ENCODE measurements around the gene ST6GALNAC3.
"Not testable (repeated sequence)": the region's sequence is repeated elsewhere in the genome, so short reads cannot be mapped to it uniquely, and the experiment has no call there.

Gene ST6GALNAC3

DNA sequence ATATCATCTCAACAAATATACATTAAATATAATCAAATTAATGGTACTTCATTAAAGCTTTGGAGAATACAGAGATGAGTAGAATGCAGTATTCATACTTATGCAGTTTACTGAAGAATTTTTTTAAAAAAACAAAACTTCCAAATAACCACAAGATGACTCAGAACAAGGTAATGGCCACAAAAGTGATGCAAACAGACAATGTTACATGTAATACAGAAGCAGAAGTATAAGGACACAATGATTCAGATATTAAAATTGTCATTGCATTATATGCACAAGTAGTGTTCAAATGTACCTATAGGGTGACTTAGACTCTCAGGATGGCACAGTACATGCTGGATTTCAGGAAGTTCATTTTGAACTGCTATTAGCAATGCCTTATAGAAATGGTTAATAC, 565.5 kb downstream of the ST6GALNAC3 start:
- H3K4me3 ChIP-seq (ENCODE audit: low read depth, low read length), result no peak overlapping the region
- ChIA-PET POLR2A (no interaction called here), CTCF (no interaction called here)
- DNase-seq (ENCODE audit: low read depth, low spot score), result no peak
- TF ChIP-seq, protein P1, sequence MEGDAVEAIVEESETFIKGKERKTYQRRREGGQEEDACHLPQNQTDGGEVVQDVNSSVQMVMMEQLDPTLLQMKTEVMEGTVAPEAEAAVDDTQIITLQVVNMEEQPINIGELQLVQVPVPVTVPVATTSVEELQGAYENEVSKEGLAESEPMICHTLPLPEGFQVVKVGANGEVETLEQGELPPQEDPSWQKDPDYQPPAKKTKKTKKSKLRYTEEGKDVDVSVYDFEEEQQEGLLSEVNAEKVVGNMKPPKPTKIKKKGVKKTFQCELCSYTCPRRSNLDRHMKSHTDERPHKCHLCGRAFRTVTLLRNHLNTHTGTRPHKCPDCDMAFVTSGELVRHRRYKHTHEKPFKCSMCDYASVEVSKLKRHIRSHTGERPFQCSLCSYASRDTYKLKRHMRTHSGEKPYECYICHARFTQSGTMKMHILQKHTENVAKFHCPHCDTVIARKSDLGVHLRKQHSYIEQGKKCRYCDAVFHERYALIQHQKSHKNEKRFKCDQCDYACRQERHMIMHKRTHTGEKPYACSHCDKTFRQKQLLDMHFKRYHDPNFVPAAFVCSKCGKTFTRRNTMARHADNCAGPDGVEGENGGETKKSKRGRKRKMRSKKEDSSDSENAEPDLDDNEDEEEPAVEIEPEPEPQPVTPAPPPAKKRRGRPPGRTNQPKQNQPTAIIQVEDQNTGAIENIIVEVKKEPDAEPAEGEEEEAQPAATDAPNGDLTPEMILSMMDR (IDR thresholded peaks at IDR 0.05; ENCODE audit: insufficient read depth, low read length, missing control alignments), result no peak

DNA sequence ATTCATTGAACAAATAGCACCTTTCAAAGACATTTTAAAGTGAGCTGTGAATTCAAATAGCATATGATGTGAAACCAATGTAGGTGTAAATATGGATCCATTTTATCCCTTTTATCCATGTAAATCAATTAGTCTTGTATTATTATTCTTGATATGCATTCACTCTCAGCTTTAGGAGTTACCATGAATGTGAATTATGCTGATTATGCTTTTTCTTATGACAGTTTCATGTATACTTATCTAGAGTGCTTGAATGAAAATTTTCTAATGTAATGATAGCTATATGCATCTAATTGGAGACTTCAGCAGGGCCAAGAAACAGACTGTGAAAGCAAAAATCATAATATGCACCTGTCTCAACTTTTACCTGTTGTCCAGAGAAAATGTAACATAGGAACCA, 566.2 kb downstream of the ST6GALNAC3 start:
- POLR2A ChIA-PET, result no interaction called here
- CTCF ChIA-PET, result no interaction called here

DNA sequence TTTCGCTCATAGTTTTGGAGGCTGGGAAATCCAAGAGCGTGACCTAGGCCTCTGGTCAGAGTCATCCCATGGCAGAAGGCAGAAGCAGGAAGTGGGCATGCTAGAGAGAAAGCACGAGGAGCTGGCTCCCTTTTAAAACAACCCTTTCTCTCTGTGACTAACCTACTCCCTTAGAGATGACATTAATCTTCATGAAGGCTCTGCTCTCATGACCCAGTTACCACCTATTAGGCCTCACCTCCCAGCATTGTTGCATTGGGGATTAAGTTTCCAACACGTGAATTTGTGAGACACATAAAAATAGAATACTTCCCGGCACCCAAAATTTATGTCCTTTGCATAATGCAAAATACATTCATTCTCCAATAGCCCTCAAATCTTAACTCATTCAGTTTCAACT, 569.6 kb downstream of the ST6GALNAC3 start:
- no peak for DNase-seq (ENCODE audit: low read depth, low spot score)
- CTCF ChIA-PET, result no interaction called here
- no peak overlapping the region for H3K4me3 ChIP-seq (ENCODE audit: low read depth, low read length)
- POLR2A ChIA-PET, result no interaction called here
- TF ChIP-seq, protein P1 (IDR thresholded peaks at IDR 0.05; ENCODE audit: insufficient read depth, low read length, missing control alignments), result no peak

More for the DNA sequence above, 566.2 kb downstream of the ST6GALNAC3 start:
- H3K4me3 ChIP-seq (ENCODE audit: low read depth, low read length), result no peak overlapping the region
- no peak for DNase-seq (ENCODE audit: low read depth, low spot score)
- TF ChIP-seq, protein P1 (IDR thresholded peaks at IDR 0.05; ENCODE audit: insufficient read depth, low read length, missing control alignments), result no peak

DNA sequence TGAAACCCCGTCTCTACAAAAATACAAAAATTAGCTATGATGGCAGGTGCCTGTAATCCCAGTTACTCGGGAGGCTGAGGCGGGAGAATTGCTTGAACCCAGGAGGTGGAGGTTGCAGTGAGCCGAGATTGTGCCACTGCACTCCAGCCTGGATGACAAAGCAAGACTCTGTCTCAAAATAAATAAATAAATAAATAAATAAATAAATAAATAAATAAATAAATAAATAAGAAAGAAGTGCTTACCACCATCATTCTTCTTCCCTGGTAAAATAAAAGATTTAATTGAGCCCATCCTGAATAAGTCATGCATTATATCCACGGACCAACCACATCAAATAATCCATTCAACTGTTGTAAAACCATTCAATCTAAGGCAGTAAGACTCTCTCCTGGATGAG, 578.3 kb downstream of the ST6GALNAC3 start:
- POLR2A ChIA-PET; DNase-seq (ENCODE audit: low read depth, low spot score); CTCF ChIA-PET; H3K4me3 ChIP-seq (ENCODE audit: low read depth, low read length): not testable (repeated sequence)

DNA sequence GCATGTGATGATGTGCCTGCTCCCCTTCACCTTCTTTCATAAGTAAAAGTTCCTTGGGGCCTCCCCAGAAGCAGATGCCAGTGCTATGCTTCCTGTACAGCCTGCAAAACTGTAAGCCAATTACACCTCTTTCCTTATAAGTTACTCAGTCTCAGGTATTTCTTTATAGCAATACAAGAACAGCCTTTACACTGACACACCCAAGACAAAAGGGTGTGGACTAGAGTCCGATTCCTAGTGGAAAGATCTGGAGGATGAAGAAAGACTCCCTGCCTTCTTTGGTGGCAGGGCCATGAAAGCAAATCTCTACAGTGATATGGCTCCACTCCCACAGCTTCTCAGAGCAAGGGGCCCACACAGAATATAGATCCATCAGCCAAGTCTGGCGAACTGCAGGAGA, 583.1 kb downstream of the ST6GALNAC3 start:
- H3K4me3 ChIP-seq (ENCODE audit: low read depth, low read length), result no peak overlapping the region
- ChIA-PET POLR2A (no interaction called here), CTCF (no interaction called here)
- TF ChIP-seq, protein P1 (IDR thresholded peaks at IDR 0.05; ENCODE audit: insufficient read depth, low read length, missing control alignments), result no peak
- DNase-seq (ENCODE audit: low read depth, low spot score), result no peak

DNA sequence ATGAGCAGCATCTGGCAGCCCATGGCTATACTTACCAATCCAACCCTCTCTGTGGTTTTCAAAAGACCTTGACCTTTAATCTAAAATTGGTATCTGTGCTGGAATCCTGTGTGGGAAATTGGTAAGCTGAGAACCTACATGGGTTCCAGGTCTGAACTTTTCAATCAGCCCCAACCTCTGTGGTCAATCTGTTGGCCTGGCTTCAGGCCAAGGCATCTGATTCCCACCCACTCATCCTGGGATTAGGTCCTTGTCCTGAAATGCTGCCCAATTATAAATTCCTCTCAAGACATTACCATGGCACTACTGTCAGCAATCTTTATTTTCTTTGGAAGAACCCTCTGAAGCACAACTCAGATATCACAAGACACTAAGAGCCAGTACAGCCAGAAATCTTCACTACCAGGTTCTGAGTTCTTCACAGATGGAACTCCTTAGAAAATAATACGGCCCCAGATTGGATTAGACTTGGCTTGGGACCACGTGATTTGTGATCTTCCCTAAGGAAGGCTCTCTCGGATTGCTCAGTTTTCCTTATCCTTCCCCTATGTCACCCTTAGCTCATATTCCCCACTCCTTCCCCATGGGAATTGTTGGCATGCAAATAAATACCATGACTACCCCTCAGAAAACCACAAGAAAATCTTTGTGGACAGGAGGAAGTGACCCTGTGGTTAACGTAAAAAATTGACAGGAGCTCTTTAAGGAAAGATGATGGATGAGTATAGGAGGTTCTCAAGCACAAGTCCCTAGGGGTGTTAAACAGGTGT, 584.8 kb downstream of the ST6GALNAC3 start:
- POLR2A ChIA-PET, result no interaction called here
- no peak for DNase-seq (ENCODE audit: low read depth, low spot score)
- no peak overlapping the region for H3K4me3 ChIP-seq (ENCODE audit: low read depth, low read length)
- CTCF ChIA-PET, result interaction anchor here (0.5 kb wide), 1 partner anchor 447 kb away, joined by 3 read pairs; no protein-coding TSS in a partner anchor
- TF ChIP-seq, protein P1 (IDR thresholded peaks at IDR 0.05; ENCODE audit: insufficient read depth, low read length, missing control alignments), result no peak

DNA sequence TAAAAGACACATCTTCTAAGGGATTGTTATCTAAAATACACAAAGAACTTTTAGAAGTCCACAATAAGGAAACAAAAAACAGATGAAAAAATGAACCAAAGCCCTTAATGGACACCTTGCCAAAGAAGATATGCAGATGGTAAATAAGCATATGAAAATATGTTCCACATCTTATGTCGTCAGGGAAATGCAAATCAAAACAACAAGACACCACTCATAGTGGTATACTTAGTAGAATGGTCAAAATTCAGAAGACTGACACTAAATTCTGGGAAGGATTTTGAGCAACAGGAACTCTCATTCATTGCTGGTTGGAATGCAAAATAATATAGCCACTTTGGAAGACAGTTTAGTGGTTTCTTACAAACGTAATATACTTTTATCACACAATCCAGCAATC, 587.0 kb downstream of the ST6GALNAC3 start:
- ChIA-PET CTCF (no interaction called here), POLR2A (no interaction called here)
- no peak for DNase-seq (ENCODE audit: low read depth, low spot score)
- TF ChIP-seq, protein P1 (IDR thresholded peaks at IDR 0.05; ENCODE audit: insufficient read depth, low read length, missing control alignments), result no peak
- no peak overlapping the region for H3K4me3 ChIP-seq (ENCODE audit: low read depth, low read length)

Measured in AG04449 (cell line).